ENCODE measurements around the gene VAPA.

The VAPA gene

DNA sequence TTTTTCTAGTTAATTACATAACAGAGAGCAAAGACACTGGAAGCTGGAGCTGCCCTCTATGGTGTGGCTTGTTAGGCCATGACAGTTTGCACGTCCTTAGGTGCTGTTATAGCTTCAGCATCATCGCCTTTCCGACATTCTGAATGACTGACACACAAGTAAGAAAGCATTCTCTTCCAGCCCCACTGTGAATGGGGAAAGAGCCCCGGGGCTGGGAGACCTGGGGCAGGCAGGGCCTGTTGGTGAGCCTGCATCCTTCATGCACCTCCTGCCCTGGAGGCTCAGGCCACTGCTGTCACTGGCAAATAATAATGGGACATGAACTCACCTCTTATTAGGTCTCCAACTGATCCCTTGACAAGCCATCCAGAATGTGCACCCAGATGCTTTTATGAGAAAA is 71.8 kb downstream of the VAPA start:
- no peak for DNase-seq

- no peak for DNase-seq
Measured at GRCh38 chr18:9986156-9986930, 72.5 kb downstream of the VAPA start.

DNA sequence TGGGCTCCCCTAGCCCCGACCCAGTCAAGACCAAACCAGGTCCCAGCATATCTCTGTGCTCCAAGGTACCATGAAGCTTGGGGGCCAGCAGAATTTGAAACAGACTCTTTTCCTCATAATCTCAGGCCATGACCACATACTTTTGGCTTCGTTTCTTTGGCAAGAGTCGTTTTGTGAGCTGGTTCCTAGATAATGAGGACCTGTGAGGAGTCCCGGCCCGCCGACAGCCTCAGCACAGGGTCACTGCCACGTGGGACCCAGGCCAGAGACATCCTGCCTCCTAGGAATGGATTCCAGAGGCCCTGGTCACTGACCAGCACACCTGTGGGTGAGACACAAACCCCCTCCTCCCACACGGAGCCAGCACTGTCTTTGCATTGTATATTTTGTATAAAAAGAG is 73.5 kb downstream of the VAPA start:
- no peak for DNase-seq

DNA sequence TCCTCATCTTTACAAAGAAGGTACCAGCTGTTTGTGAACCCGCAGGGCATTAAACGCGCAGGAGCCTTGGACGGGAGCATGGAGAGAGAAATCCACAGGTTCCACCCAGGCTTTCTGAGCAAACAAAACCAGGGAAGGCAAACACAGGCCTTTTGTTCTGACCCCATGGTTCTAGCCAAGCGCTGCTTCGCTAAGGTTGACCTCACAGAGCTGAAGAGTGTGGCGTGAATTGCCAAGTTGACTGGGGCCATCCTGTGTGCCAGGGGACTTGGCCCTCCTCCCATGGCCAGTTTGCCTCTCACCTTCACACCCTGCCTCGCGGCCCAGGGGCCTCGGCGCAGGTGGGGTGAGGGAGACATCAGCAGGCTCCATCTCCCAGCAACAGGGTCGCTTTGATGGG is 74.1 kb downstream of the VAPA start:
- no peak for DNase-seq

DNA sequence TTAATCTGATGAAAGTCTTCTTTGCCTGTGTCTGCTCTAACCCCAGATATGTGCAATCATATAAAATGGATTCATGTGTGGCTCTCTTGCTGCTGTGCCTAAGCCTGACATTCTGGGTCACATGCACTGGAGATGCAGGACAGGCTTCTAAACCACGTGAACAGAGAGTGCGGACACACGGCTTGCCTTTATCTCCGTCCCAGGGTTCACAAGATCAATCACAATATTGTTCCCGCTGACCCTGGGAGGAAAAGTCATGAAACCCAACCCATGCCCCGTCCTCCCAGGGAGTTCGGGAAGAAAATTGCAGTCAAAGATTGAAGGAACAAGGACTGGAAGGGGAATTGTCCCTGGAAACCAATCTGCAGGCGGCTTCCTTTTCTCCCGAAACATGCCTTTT is 74.8 kb downstream of the VAPA start:
- no peak for DNase-seq

- no peak for DNase-seq
Measured at GRCh38 chr18:9989481-9989880, 75.7 kb downstream of the VAPA start.

DNA sequence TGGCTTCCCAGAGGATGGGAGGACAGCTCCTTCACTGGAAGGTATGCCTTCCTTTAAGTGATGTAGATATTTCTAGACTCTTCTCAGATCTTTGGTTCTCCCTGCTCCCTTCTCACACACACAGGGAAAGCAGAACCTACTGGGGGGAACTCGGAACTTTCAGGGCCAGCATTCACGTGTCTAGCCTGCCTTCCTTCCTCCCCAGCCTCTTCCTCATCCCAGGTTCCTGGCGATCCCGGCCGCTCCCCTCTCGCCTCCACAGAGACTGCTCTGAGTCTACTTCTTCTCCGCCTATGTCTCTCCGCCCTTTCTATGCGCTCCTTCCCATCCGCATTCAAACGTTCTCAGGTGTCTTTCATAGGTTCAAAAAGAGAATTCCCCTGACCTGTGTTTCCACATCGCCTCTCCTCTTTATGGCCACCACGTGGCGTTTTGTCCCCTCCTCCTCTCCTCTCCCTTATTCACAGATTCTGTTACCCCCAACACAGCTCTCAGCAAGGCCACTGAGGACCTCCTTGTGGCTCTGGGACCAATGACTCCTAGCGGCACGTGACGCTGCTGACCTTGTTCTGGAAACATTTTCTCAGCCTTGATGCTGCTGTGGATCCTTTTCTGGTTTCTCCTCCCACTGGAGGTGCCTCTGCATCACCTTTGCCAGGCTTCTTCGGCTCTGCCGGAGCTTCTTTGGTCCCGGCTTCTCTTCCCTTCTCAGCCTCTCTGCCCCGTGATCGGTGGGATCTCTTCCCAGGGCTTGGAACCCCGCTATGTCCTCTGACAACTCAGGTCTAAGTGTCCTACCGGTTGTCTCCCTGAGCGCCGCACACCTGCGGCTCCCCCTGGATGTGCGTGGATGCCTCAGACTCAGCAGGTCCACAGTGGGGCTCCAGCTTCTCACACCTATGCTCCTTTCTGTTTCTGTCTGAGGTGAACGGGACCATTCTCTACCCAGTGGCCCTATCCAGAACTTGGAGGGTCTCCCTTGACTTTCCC is 77.5 kb downstream of the VAPA start:
- no peak for DNase-seq

GRCh38 chr18:9992300-9992972 is 78.6 kb downstream of the VAPA start:
- no peak for DNase-seq

DNA sequence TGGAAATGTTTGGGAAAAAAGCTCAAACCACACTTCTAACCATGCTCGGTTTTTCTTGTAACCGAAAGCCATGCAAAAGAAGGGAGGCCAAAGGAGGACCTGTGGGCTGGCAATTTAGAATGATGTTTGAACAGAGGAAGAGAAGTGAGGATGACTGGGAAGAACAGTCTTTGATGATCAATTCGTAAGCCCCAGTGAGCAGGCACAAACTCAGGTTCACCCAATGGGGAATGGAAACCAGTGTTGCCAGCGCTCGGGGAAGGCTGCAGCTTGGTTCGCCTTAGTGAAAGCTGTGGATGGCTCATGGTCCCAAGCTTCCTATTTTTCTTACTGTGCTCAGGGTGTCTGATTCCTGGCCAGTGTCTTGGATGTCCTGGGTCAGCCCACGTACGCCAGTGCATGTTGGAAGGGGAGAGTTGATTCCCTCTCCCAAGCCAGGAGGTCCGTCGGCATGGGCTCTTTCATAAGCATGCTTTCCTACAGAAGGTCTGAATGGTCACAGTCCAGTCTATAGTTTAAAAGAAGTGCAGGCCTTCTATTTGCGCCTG is 79.2 kb downstream of the VAPA start:
- DNase-seq = no peak

- no peak for DNase-seq
Measured at GRCh38 chr18:9993521-9994025, 79.8 kb downstream of the VAPA start.

DNA sequence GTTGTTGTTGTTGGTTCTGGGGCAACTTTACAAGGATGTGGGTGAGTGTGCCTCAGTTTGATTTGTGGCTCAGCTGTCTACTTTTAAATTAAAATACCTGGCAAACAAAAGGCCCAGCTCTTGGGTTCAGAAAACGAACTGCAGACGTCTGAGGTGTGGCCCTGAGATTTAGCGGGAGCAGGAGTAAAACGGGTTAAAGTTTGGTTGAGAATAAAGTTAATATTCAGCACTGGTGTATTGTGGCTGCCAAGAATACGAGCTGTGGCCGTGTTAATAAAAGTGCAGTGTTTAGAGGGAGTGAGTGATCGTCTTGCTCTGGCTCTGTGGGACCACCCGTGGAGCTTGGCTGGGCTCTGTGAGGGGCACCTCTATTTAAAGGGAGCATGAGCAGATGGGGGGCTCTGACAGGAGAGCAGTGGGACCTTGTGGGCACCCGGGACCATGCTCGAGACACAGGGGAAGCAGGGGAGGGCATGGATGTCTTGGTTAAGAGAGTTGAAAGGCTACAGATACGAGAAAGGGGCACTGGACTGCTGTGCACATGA is 80.3 kb downstream of the VAPA start:
- no peak for DNase-seq

GRCh38 chr18:9994701-9995235 is 81.0 kb downstream of the VAPA start:
- no peak for DNase-seq

DNA sequence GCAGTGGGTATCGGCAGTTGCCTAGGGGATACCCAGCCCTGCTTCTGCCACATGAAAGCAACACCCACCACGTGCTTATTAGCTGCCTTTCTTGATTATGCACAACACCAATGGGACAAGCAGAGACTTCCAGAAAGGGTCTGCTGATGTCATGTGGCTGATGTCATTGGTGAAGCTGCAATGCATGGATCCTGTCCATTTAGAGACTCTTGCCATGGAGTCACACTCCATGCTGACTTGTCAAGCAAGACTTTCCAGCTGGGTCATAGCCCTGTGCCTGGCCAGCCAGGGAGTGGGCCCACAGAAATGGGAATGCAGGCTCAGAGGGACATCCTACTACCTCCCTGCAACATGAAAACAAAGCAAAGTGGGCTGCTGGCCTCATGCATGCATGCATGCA is 81.8 kb downstream of the VAPA start:
- DNase-seq = no peak

GRCh38 chr18:9996094-9996493 is 82.3 kb downstream of the VAPA start:
- DNase-seq = no peak

DNA sequence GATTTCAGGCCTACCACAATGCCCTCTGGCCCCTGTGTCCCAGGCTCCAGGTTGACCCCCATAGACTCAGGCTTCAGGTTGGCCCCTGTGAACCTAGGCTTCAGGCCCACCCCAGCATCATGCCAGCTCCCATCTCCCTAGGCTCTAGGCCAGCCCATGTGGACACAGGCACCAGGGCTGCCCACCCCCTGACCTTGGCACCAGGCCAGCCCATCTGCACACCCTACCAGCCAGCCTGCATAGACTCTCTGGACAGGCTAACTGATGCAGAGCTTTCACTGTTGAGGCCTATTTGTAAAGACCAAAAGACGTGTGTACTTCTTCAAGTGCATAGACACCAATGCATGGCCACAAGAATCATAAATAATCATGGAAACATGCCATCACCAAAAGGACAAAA is 83.9 kb downstream of the VAPA start:
- DNase-seq = no peak

GRCh38 chr18:9998330-9998729 is 84.5 kb downstream of the VAPA start:
- no peak for DNase-seq

- no peak for DNase-seq
Measured at GRCh38 chr18:10002280-10002679, 88.5 kb downstream of the VAPA start.

GRCh38 chr18:10003281-10003680 is 89.5 kb downstream of the VAPA start:
- no peak for DNase-seq

GRCh38 chr18:10003866-10004265 is 90.0 kb downstream of the VAPA start:
- DNase-seq = no peak

GRCh38 chr18:10006311-10006893 is 92.6 kb downstream of the VAPA start:
- DNase-seq = no peak

- DNase-seq = no peak
Measured at GRCh38 chr18:10008006-10008647, 94.3 kb downstream of the VAPA start.
